Activated B cell treated with CpG ODN at 0.5 μM for 24 hours (primary cell): ENCODE results near the gene DEPDC7. TPM values are rescaled to one million over a fixed set of nuclear protein-coding genes. Genes with fewer than 3 reads are reported as not detected.
"Not testable (repeated sequence)": the region's sequence is repeated elsewhere in the genome, so short reads cannot be mapped to it uniquely, and the experiment has no call there.

Experiments used
- ATAC-seq: fragments of 200-7000 bp; cut with Tn5 transposase; one replicate; pipeline ENCODE4 v1.10.0; 2021; ENCODE audit warnings: low read depth, mild to moderate bottlenecking, moderate library complexity
- CTCF ChIA-PET: fragments of 350-600 bp; sonication (Branson Sonifier 250); formaldehyde crosslinking; loops from one replicate; lab custom pipeline; 2021; ENCODE audit warnings: antibody characterized with exemption; lab: Charles Lee
- POLR2A ChIA-PET: fragments of 350-600 bp; sonication (Branson Sonifier 250); formaldehyde crosslinking; loops from one replicate; lab custom pipeline; 2021; ENCODE audit warnings: antibody characterized with exemption; lab: Charles Lee
- DNase-seq: peaks from one replicate; pipeline ENCODE4 v3.0.0; 2022
- H3K27ac Mint-ChIP-seq: one replicate; pipeline ENCODE4 v1.8.0; 2020; ENCODE audit warnings: mixed read lengths
- H3K27me3 Mint-ChIP-seq: one replicate; pipeline ENCODE4 v1.8.0; 2021; ENCODE audit warnings: mixed read lengths
- H3K36me3 Mint-ChIP-seq: one replicate; pipeline ENCODE4 v1.8.0; 2021; ENCODE audit warnings: low read depth, mixed read lengths
- H3K4me1 Mint-ChIP-seq: one replicate; pipeline ENCODE4 v1.8.0; 2021; ENCODE audit warnings: mixed read lengths
- H3K4me3 Mint-ChIP-seq: one replicate; pipeline ENCODE4 v1.8.0; 2020; ENCODE audit warnings: mild to moderate bottlenecking, mixed read lengths
- H3K9me3 Mint-ChIP-seq: one replicate; pipeline ENCODE4 v1.8.0; 2020; ENCODE audit warnings: mixed read lengths
- intact Hi-C: fragments of 100-400 bp; cut with micrococcal nuclease; formaldehyde crosslinking; loops from one replicate; pipeline ENCODE4 v1.15.1; 2024
- total RNA-seq: library from RNA; stranded (reverse); gene quantifications from 2 replicates; pipeline ENCODE4 v1.2.3, GENCODE V29; 2022
- TF ChIP-seq, protein P1 (sequence below): fragments of 200-600 bp; IDR thresholded peaks from one replicate; pipeline ENCODE4 v1.8.0; 2022; ENCODE audit warnings: antibody characterized with exemption, mild to moderate bottlenecking

DEPDC7 gene
- 0.27 TPM in 1 of 2 replicates, not detected in the other for total RNA-seq

DNA sequence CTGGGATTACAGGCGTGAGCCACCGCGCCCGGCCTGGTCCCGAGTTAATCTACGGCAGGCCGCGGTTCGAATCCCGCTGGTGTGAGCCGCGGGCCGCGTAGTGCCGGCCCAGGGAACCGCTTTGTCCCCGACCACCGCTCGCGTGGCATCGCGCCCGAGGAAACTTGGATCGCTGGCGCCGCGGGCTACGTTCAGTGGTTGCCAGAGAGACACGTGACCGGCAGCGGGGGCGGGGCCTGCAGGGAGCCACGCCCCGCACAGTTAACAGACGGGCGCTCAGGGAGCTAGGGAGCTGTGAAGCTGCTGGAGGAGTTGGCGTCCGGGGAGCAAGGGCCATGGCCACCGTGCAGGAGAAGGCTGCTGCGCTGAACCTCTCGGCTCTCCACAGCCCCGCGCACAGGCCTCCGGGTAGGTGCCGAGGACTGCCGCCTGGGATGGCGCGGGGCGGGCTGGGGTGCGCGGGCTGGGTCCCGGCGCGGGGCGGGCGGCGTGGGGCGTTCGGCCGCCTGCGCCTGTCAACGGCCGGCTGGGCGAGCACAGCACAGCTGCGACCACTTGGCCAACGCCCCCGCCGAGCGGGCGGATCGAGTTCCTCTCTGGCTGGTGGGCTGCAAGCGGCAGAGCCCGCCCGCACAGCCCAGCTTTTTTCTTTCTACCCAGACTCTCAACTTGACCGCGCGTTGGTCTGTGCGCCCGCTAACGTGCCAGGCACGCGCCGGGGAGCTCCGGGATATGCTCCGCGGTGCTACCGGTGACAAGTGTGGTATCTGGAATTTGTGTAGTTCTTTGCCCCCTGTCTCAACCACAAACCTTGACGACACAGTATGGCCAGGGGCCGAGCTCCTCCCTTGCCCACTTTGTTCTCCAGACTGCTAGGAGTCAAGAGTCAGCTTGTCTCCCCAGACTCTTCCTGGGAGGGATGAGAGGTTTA, at the start of gene DEPDC7:
Gene DEPDC7 (plus strand): TSS at position 258 of the 931 bp plus-strand sequence. CDS start 78 bp downstream, at position 336.
- no peaks in the 10 kb centered on the region for H3K36me3 Mint-ChIP-seq
- peaks cover 18% of the 10 kb centered on the region for H3K4me1 Mint-ChIP-seq
- H3K27me3 Mint-ChIP-seq = peaks cover 41% of the 10 kb centered on the region
- H3K27ac Mint-ChIP-seq = no peak within 1 kb of the TSS
- TF ChIP-seq, protein P1, sequence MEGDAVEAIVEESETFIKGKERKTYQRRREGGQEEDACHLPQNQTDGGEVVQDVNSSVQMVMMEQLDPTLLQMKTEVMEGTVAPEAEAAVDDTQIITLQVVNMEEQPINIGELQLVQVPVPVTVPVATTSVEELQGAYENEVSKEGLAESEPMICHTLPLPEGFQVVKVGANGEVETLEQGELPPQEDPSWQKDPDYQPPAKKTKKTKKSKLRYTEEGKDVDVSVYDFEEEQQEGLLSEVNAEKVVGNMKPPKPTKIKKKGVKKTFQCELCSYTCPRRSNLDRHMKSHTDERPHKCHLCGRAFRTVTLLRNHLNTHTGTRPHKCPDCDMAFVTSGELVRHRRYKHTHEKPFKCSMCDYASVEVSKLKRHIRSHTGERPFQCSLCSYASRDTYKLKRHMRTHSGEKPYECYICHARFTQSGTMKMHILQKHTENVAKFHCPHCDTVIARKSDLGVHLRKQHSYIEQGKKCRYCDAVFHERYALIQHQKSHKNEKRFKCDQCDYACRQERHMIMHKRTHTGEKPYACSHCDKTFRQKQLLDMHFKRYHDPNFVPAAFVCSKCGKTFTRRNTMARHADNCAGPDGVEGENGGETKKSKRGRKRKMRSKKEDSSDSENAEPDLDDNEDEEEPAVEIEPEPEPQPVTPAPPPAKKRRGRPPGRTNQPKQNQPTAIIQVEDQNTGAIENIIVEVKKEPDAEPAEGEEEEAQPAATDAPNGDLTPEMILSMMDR = no peak
- ChIA-PET POLR2A (interaction anchor here (1.0 to 1.4 kb wide), 5 partner anchors 16 to 66 kb away, joined by 3 to 6 read pairs (median 5); no protein-coding TSS in a partner anchor), CTCF (interaction anchor here (0.8 to 1.6 kb wide), 2 partner anchors 50 to 124 kb away, joined by 3 read pairs; partner anchors contain the start of gene QSER1)
- H3K4me3 Mint-ChIP-seq = peak within 1 kb of the TSS; percentile 82
- H3K9me3 Mint-ChIP-seq = no peaks in the 10 kb centered on the region
- intact Hi-C loops = loop anchor here (2.0 kb wide), 1 partner anchor 23 kb away; the partner anchor contains the start of gene TCP11L1
- ATAC-seq = peak; percentile 84
- peak; percentile 66 for DNase-seq

DNA sequence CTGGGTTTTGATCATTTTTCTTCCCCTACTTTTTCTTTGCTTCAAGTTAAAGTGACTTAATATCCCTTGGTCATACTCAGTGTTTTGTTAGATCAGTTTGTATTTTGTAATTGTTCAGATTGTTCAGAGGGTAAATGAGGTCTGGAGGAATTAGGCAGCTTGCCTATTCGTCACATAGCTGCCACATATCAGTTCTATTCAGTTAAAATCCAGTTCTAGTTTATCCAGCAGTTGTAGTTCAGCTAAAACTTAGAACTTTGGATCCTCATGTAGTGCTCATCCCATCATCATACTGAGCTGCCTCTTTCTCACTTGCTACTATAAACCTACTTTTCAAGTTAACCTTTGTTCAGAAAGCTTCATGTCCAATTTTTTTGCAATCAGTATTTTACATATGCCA, 47.1 kb upstream of the DEPDC7 start:
- ChIA-PET POLR2A (no interaction called here), CTCF (interaction anchor here (2.3 kb wide), 1 partner anchor 97 kb away, joined by 12 read pairs; no protein-coding TSS in a partner anchor)
- Mint-ChIP-seq H3K27ac (no peak overlapping the region), H3K4me1 (no peaks in the 10 kb centered on the region), H3K27me3 (no peaks in the 10 kb centered on the region), H3K9me3 (no peaks in the 10 kb centered on the region), H3K4me3 (no peak overlapping the region), H3K36me3 (peaks cover 32% of the 10 kb centered on the region)
- no peak for ATAC-seq
- intact Hi-C loops = no loop called here
- TF ChIP-seq, protein P1 = no peak
- DNase-seq = no peak

DNA sequence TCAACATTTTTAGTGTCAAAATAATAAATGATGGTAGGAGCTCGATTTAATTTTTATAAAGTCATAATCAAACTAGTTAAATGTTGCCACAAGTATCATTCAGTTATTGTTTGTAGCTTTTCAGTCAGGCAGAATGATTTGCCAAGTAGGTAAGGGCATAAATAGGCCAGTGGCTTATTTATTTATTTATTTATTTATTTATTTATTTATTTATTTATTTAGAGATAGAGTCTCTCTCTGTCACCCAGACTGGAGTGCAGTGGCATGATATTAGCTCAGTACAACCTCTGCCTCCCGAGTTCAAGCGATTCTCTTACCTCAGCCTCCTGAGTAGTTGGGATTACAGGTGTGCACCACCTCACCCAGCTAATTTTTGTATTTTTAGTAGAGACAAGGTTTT, 43.4 kb upstream of the DEPDC7 start:
- H3K9me3 Mint-ChIP-seq, POLR2A ChIA-PET, DNase-seq, intact Hi-C loops, H3K27ac Mint-ChIP-seq, ATAC-seq, H3K4me1 Mint-ChIP-seq, CTCF ChIA-PET, H3K4me3 Mint-ChIP-seq, H3K27me3 Mint-ChIP-seq: not testable (repeated sequence)
- H3K36me3 Mint-ChIP-seq = peaks cover 47% of the 10 kb centered on the region

DNA sequence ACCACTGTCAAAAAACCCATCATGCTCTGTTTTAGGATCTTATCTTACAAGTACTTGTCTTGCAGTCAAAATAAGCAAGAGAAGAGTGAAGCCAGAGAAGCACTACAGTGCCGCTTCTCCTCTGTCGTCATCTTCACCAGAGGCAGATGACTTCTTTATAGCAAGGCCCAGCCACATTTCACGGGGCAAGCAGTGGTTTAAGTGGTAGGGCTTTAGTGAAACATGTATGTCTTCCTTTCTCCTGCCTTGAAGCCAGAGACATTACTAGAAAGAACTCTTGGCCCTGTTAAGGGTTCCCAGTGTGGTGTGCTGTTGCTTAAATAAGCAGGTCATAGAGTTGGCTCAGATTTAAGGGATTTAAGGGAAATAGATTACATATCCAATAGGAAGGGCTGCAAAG, 42.9 kb upstream of the DEPDC7 start:
- Mint-ChIP-seq H3K9me3 (no peaks in the 10 kb centered on the region), H3K27ac (no peak overlapping the region)

DNA sequence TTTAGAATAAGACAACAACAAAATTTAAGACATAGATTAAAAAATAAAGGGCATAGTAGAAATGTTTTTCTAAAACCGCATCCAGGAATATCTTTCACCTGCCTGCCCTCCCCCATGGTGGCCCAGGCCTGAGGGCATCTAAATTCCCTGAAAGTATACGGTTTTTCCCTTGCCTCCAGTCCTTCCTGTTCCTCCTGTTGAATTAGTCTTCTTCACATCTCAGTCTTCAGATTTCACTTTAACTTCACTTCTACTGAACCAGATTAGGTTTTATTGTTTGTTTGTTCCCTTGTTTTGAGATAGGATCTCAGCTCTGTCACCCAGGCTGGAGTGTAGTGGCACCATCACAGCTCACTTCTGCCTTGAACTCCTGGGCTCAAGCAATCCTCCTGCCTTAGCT, 33.1 kb upstream of the DEPDC7 start:
- Mint-ChIP-seq H3K4me1 (no peaks in the 10 kb centered on the region), H3K27me3 (no peaks in the 10 kb centered on the region), H3K36me3 (peaks cover 9% of the 10 kb centered on the region), H3K27ac (no peak overlapping the region), H3K9me3 (no peaks in the 10 kb centered on the region), H3K4me3 (no peak overlapping the region)
- ChIA-PET POLR2A (no interaction called here), CTCF (no interaction called here)
- intact Hi-C loops = no loop called here
- no peak for DNase-seq
- TF ChIP-seq, protein P1 = no peak
- no peak for ATAC-seq

More for the DNA sequence above, 42.9 kb upstream of the DEPDC7 start:
- no peak for ATAC-seq
- Mint-ChIP-seq H3K4me3 (no peak overlapping the region), H3K4me1 (no peaks in the 10 kb centered on the region), H3K36me3 (peaks cover 52% of the 10 kb centered on the region), H3K27me3 (no peaks in the 10 kb centered on the region)
- CTCF ChIA-PET = no interaction called here
- DNase-seq = no peak
- TF ChIP-seq, protein P1 = no peak
- intact Hi-C loops = no loop called here
- POLR2A ChIA-PET = no interaction called here
